Raji (cell line): Measurements from ENCODE around the gene PCGF5.

Experiments used
- POLR2A ChIP-seq: IDR thresholded peaks from 2 replicates; pipeline ENCODE4 v1.6.1; 2011; ENCODE audit warnings: low read depth, low read length, control low read depth; ENCODE audit not compliant: insufficient read depth

PCGF5 gene

GRCh38 chr10:91201213-91201996, 19.1 kb upstream of the PCGF5 start:
- peak; percentile 69 for TF ChIP-seq POLR2A

DNA sequence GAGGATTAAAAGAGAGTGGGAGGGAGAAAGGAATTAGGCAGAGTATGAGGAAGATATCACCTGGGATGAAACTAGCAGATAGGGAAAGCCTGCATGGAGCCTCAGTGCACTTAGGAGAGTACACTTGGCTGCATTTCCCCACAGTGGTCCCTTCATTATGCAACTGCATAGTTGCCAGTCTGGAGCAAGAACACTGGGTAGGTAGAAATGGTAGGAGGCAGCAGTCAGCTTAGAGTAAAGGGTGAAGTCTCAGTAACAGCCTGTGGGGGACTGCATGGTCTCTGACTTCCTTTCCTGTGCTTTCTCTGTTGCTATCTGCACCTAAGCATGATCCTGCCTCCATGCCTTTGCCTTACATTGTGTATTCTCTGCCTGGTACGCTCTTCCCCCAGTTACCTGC, 14.0 kb upstream of the PCGF5 start:
- peak; percentile 25; the same call in 1 of the 2 replicates for TF ChIP-seq POLR2A

DNA sequence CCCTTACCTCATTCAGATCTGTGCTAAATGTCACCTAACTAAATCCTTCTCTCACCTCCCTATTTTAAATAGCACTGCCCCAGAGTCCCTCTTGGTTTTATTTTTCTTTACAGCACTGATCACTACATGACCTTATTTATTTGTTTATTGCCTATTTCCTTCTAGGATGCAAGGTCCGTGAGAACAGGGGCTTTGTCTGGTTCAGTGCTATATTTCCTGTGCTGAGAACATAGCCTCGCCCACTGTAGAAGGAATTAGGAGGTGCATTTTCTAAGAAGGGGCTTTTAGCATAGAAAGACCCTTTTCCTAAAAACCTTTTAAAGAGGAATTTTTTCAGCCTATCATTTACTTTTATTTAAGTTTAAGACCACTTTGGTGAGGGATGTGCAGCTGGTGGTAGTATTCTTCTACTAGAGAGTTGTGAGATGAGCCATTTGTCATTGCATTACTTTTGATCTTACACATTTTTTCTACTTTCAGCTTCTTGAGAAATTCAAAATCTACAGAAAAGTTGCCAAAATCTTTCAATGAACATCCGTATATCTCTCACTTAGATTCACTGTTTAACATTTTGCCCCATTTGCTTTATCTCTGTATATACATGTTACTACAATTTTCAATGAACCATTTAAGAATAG, 13.5 kb upstream of the PCGF5 start:
- TF ChIP-seq POLR2A = no peak

- no peak for TF ChIP-seq POLR2A
These were observed 11.8 kb upstream of the PCGF5 start for GRCh38 chr10:91208642-91209041.

DNA sequence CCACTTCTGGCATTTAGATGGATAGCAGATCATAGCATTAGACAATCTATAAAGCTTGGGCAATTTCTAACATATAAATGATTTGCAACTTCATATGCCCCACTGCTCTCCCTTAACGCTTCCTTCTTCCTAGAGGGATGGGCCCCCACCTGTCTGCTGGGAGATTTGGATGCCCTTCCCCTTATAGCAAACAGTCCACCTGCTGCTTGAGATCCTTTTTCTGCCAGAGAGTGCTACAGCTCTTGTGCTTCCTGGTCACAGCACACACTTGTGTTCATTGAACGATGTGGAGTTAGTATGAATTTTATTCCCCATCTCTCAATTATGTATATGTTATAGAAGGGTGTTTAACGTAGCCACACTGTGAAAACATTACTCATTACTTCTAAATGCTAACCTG, 10.4 kb upstream of the PCGF5 start:
- no peak for TF ChIP-seq POLR2A

DNA sequence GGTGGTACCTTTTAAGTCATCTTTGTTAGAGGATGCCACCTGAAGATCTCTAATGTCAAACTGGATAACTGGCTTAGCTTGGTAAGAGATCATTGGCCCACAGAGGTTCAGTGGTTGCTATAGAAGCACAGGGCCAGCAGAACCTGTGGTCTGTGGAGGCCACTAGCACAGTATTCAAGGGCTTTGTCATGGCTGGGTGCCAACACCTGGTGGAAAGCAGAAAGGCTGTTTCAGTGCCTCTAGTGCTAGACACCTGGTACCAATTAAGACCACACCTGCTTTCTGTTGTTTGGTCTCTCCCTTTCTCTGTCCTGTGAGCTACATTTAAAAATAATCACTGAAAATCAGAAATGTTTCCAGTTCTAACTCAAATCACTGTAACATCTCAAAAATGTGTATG, 10.0 kb upstream of the PCGF5 start:
- no peak for TF ChIP-seq POLR2A

DNA sequence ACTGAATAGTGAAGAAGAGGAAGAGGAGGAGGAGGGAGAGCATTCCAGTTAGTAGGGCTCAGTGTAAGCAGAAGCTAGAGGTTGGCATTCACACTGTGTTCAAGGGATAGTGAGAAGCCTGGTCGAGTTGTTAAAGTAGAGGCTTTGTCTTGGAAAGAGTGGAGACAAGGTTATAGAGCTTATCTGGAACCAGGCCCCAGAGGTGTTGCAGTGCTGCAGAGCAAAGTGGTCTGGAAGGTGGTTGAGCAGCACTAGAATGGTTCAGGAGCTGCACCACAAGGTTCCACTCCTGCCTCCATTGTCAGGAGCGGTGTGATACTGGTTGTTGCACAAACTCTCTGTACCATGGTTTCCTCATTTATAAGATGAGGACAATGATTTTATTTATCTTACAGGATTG, 8.8 kb upstream of the PCGF5 start:
- TF ChIP-seq POLR2A = no peak

GRCh38 chr10:91214911-91215310, 5.6 kb upstream of the PCGF5 start:
- no peak for TF ChIP-seq POLR2A

- no peak for TF ChIP-seq POLR2A
These were observed 5.1 kb upstream of the PCGF5 start for GRCh38 chr10:91215384-91215783.

DNA sequence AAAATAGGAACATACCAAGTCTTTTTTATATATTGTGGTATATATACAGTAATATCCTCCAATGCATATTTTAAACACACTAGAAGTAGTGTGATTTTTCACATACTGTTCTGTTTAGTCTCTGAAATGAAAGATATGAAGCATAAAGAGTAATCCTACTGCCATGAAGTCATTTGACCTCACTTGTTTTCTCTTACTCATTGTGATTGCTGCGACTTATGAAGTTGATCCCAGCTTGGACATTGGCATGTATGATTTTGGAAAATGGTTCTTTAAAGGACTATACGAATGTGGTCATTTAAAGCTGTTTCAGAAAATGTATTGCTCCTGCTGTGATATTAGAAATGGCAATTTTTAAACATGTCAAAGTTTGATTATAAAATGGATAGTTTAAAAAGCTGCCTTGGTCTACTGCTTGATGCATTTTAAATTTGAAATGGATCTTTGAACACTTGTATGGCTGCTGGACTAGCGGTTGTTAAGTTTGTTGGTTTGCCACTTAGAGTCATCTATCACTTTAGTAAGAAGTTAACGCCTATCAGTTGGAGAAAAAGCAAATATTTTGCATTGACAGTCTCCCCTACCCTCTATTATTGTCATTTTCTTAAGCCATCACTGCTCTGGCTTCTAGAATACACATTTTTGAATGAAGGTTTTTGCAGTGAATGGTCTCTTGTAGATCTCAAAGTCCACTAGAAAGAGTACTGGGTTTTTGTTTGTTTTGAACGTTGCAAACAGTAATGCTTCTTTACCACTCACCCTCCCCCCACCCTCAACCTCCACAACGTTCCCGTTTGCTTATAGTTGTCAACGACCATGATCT, 881 bp upstream of the PCGF5 start:
- no peak for TF ChIP-seq POLR2A

GRCh38 chr10:91220954-91221675, 652 bp downstream of the PCGF5 start:
- TF ChIP-seq POLR2A = no peak

DNA sequence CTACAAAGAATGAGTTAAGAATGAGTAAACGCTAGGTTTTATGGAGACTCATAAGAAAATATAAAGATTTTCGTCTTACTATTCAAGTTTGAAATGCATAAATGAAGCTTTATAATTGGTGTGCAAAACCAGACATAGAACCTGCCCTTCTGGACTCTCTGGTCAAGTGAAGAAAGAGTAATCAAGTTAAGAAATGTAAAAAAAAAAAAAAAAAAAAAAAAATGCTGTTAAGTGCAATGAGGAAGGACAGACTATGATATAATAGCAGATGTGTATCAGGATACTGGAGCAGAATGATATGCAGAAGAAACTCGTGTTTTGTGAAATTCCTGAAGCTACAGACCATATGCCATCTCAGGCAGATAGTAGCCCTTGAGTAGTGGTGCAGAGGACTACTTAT, 5.6 kb downstream of the PCGF5 start:
- no peak for TF ChIP-seq POLR2A

DNA sequence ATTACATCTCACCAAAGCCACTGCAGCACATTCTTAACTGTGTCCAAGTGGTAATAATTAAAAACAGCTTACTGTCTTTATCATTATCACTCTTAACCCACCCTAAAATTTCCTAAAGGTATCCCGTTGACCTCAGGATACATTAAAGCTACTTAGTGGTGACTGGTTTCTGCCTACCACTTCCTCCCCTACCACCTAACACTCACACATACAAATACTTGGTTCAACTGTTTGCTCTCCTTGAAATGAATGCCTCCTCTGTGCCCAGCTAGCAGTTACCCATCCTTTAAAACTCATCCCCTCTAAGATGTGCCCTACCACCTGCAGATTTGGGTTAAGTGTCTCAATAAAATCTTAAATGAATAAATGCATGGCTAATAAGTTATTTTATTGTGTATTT, 7.1 kb downstream of the PCGF5 start:
- TF ChIP-seq POLR2A = no peak

GRCh38 chr10:91229683-91230082, 9.2 kb downstream of the PCGF5 start:
- no peak for TF ChIP-seq POLR2A

GRCh38 chr10:91238191-91238590, 17.7 kb downstream of the PCGF5 start:
- no peak for TF ChIP-seq POLR2A
